Measurements from ENCODE around the gene ITGA11. TPM values are rescaled to one million over a fixed set of nuclear protein-coding genes. Genes with fewer than 3 reads are reported as not detected.

The ITGA11 gene
- total RNA-seq, 1 donor from 2014 or later: 0.51 TPM

DNA sequence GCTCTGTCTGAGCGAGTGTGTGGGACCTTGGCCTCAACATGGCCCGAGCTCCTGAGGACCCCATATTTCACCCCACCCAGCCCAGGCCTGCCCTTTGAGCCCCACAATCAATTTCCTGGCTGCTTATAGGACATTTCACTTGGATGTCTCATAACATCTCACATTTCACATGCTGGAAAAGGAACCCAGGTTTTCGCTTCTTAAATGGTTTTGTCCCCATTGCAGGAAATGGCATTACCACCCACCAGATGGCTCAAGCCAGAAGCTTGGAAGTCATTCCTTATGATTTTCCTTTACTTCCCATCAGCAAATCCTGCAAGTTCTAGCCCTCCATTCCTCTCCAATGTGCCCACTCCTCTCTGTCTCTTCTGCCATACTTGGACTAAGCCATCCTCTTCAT is 14.9 kb downstream of the ITGA11 start:
- H3K27ac Mint-ChIP-seq (ENCODE audit: unreplicated experiment): no peak overlapping the region
- no peak for DNase-seq (ENCODE audit: low read depth, low spot score)
- peaks cover 48% of the 10 kb centered on the region for H3K4me1 Mint-ChIP-seq
- no peaks in the 10 kb centered on the region for H3K36me3 Mint-ChIP-seq (ENCODE audit: low read depth)
- TF ChIP-seq, protein P1, sequence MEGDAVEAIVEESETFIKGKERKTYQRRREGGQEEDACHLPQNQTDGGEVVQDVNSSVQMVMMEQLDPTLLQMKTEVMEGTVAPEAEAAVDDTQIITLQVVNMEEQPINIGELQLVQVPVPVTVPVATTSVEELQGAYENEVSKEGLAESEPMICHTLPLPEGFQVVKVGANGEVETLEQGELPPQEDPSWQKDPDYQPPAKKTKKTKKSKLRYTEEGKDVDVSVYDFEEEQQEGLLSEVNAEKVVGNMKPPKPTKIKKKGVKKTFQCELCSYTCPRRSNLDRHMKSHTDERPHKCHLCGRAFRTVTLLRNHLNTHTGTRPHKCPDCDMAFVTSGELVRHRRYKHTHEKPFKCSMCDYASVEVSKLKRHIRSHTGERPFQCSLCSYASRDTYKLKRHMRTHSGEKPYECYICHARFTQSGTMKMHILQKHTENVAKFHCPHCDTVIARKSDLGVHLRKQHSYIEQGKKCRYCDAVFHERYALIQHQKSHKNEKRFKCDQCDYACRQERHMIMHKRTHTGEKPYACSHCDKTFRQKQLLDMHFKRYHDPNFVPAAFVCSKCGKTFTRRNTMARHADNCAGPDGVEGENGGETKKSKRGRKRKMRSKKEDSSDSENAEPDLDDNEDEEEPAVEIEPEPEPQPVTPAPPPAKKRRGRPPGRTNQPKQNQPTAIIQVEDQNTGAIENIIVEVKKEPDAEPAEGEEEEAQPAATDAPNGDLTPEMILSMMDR (conservative IDR thresholded peaks at IDR 0.05): no peak
- H3K27me3 Mint-ChIP-seq (ENCODE audit: low read depth): no peaks in the 10 kb centered on the region
- no peaks in the 10 kb centered on the region for H3K9me3 Mint-ChIP-seq
- H3K4me3 Mint-ChIP-seq: no peak overlapping the region

DNA sequence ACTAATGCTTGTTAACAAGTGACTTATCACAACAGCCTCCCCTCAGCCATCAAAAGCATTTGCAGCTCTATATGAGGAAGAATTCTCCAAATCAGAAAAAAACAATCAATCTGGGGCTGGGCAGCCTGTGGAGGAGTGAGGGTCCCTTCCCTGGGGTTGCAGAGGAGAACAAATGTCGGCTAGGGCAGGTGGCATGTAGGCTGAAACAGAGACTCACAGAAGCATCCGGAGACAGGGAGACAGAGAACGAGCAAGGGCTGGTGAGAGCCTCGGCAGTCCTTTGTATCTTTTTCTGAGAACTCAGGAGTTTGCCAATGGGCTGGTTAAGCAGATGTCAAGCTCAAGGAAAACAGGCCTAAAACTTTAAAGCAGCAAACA is 15.8 kb downstream of the ITGA11 start:
- H3K27ac Mint-ChIP-seq (ENCODE audit: unreplicated experiment): no peak overlapping the region
- TF ChIP-seq, protein P1 (conservative IDR thresholded peaks at IDR 0.05): no peak
- no peaks in the 10 kb centered on the region for H3K36me3 Mint-ChIP-seq (ENCODE audit: low read depth)
- no peaks in the 10 kb centered on the region for H3K9me3 Mint-ChIP-seq
- no peak for DNase-seq (ENCODE audit: low read depth, low spot score)
- H3K4me3 Mint-ChIP-seq: no peak overlapping the region
- H3K27me3 Mint-ChIP-seq (ENCODE audit: low read depth): no peaks in the 10 kb centered on the region
- peaks cover 39% of the 10 kb centered on the region for H3K4me1 Mint-ChIP-seq

DNA sequence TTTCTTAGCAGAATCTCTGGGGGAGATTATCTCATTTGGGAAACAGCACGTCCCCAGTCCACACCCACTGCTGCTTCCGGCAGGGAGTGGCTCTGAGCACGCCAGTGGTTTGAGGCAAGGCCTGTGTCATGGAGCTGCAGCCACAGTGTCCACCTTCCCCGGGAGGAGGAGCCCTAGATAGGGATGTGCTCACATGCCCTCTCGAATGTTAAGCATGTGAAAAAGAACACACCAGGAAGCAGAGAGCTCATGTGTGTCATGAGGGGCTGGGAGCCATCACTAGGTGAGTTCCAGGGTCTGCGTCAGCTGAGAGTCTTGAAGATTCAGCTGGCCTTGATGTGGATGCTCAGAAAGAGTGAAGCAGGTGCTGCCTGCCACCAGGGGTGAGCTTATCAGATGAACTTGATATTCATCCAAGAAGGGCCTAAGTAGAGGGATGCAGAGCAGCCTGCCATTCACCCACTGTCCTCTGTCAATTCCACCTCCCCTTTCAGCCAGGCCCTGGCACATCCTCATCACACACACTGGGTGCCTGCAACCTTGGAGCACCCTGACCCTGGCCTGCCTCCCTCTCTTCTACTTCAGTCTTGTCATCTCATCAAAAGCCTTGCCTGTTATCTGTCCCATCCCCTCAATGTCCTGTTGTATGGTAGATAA is 16.3 kb downstream of the ITGA11 start:
- H3K27ac Mint-ChIP-seq (ENCODE audit: unreplicated experiment): no peak overlapping the region
- no peaks in the 10 kb centered on the region for H3K27me3 Mint-ChIP-seq (ENCODE audit: low read depth)
- H3K36me3 Mint-ChIP-seq (ENCODE audit: low read depth): no peaks in the 10 kb centered on the region
- H3K4me1 Mint-ChIP-seq: peaks cover 34% of the 10 kb centered on the region
- no peak for DNase-seq (ENCODE audit: low read depth, low spot score)
- no peak overlapping the region for H3K4me3 Mint-ChIP-seq
- TF ChIP-seq, protein P1 (conservative IDR thresholded peaks at IDR 0.05): no peak
- H3K9me3 Mint-ChIP-seq: no peaks in the 10 kb centered on the region

DNA sequence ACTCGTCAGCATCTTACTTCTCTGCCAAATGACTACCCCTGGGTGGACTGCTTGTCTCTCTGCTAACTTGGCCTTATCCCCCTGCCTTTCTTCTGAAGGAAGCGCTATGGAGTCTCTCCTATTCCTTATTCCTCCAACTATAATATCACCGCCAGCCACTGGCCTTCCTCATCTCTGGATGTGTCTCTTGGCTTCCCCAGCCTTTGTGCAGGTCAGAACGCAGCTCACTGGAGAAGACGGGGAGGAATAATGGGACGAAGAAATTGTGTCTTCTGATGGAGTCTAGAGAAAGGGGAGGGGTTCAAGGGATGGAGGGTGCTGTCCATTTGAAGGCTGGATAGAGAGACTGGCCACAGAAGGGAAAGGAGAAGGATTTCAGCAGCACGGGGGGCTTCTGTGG is 16.9 kb downstream of the ITGA11 start:
- no peak for DNase-seq (ENCODE audit: low read depth, low spot score)
- Mint-ChIP-seq H3K4me3 (no peak overlapping the region), H3K27ac (ENCODE audit: unreplicated experiment) (no peak overlapping the region), H3K4me1 (peaks cover 28% of the 10 kb centered on the region), H3K9me3 (no peaks in the 10 kb centered on the region), H3K36me3 (ENCODE audit: low read depth) (no peaks in the 10 kb centered on the region), H3K27me3 (ENCODE audit: low read depth) (no peaks in the 10 kb centered on the region)
- TF ChIP-seq, protein P1 (conservative IDR thresholded peaks at IDR 0.05): no peak

DNA sequence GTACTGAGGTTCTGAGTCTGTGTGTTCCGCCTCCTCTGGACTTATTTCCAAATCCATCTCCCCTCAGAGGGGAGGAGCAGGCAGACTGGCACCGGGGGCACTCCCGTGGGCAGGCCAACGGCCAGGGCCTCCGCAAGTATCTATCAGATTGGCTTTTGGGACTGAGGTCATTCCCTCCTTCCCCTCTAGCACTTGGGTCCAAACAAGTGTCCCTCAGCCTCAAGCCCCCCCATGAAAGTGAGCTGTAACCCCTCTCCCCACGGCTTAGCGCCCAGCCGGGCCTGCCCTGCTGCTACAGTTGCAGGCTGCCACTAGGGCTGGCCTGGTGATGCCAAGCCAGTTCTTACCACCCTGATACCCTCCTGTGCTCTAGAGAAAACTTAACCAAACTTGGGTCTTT is 17.4 kb downstream of the ITGA11 start:
- TF ChIP-seq, protein P1 (conservative IDR thresholded peaks at IDR 0.05): no peak

More for the DNA sequence above, 17.4 kb downstream of the ITGA11 start:
- Mint-ChIP-seq H3K36me3 (ENCODE audit: low read depth) (no peaks in the 10 kb centered on the region), H3K27me3 (ENCODE audit: low read depth) (no peaks in the 10 kb centered on the region), H3K4me3 (no peak overlapping the region), H3K9me3 (no peaks in the 10 kb centered on the region), H3K4me1 (peaks cover 24% of the 10 kb centered on the region), H3K27ac (ENCODE audit: unreplicated experiment) (no peak overlapping the region)
- DNase-seq (ENCODE audit: low read depth, low spot score): no peak
